ENCODE measurements around the gene AATK. TPM values are rescaled to one million over a fixed set of nuclear protein-coding genes. Genes with fewer than 3 reads are reported as not detected.

AATK gene
- total and polyA plus RNA-seq, 2 donors (not counting 3 experiments of a cell fraction or from before 2014, with no cell fraction given): 0.69 to 1.00 TPM

DNA sequence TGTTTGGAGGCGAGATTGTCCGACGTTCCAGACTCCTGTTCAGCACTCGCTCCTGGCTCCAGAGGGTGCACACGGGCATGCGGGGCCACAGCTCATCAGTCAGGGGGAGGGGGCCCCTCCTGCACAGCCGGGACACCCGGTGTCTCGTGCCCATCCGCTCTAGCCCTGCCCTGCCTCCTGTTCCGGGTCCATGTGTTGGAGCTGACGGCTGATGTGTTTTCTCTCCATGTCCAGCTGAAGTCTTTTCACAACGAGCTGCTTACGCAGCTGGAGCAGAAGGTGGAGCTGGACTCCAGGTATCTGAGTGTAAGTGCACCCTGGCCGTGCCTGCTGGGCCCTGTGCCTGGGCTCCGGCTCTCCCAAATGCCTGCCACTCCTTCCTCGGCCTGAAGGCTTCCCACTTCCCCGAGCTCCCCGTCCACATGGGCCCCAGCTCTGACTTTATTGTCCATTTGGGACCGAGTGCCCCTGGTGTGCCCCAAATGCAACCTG is 80.6 kb downstream of the AATK start:
- TF ChIP-seq, protein P1, sequence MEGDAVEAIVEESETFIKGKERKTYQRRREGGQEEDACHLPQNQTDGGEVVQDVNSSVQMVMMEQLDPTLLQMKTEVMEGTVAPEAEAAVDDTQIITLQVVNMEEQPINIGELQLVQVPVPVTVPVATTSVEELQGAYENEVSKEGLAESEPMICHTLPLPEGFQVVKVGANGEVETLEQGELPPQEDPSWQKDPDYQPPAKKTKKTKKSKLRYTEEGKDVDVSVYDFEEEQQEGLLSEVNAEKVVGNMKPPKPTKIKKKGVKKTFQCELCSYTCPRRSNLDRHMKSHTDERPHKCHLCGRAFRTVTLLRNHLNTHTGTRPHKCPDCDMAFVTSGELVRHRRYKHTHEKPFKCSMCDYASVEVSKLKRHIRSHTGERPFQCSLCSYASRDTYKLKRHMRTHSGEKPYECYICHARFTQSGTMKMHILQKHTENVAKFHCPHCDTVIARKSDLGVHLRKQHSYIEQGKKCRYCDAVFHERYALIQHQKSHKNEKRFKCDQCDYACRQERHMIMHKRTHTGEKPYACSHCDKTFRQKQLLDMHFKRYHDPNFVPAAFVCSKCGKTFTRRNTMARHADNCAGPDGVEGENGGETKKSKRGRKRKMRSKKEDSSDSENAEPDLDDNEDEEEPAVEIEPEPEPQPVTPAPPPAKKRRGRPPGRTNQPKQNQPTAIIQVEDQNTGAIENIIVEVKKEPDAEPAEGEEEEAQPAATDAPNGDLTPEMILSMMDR (IDR thresholded peaks at IDR 0.05; ENCODE audit: extremely low read depth in 1 of 2, insufficient read depth in 1 of 2, low read depth in 1 of 2, low read length in 2 of 2): no peak
- TF ChIP-seq GATA2 (IDR thresholded peaks at IDR 0.05; ENCODE audit: insufficient read depth, insufficient read length, low read depth, low read length) (no peak), POLR2AphosphoS5 (IDR thresholded peaks at IDR 0.05; ENCODE audit: insufficient read depth, low read depth, low read length) (no peak), POLR2A (IDR thresholded peaks at IDR 0.05; ENCODE audit: low read depth, low read length) (no peak), FOS (IDR thresholded peaks at IDR 0.05; ENCODE audit: borderline replicate concordance, insufficient read depth, low read length) (no peak), MAX (IDR thresholded peaks at IDR 0.05; ENCODE audit: insufficient read depth, insufficient read length) (no peak), MYC (IDR thresholded peaks at IDR 0.05; ENCODE audit: low read depth, low read length) (no peak), JUN (IDR thresholded peaks at IDR 0.05; ENCODE audit: borderline replicate concordance, insufficient read depth, insufficient read length, low read depth) (no peak), EZH2 (IDR thresholded peaks at IDR 0.05; ENCODE audit: borderline replicate concordance, low read depth, low read length, severe bottlenecking) (no peak)
- no TSS peak for BruUV-seq (replicated peaks)
- no peaks in the 10 kb centered on the region for H3K27me3 ChIP-seq (ENCODE audit: control insufficient read depth in 2 of 2, insufficient read depth in 2 of 2, low read length in 2 of 2)
- DNase-seq (ENCODE audit: low read depth, low spot score) (no peak), FAIRE-seq (no peak)
- no peak overlapping the region for H3K27ac ChIP-seq (ENCODE audit: insufficient read depth, low read depth, low read length)
- H3K9me1 ChIP-seq (replicated peaks; ENCODE audit: control insufficient read depth, extremely low read depth, insufficient read depth, low read length): no peaks in the 10 kb centered on the region
- no peaks in the 10 kb centered on the region for H3K9me3 ChIP-seq (replicated peaks; ENCODE audit: control insufficient read depth, insufficient read depth, low read length)
- no peaks in the 10 kb centered on the region for H3K36me3 ChIP-seq (ENCODE audit: control insufficient read depth in 2 of 2, extremely low read depth in 1 of 2, insufficient read depth in 2 of 2, low read length in 2 of 2)
- no peaks in the 10 kb centered on the region for H3K79me2 ChIP-seq (ENCODE audit: control insufficient read depth, insufficient read depth, low read length)
- dilution Hi-C loops (cut with MboI; ENCODE audit: extremely low pct_ligation_motif_present, low sequenced_read_pairs): no loop called here
- no peak overlapping the region for H3K4me3 ChIP-seq (replicated peaks in 1 of 3; ENCODE audit: insufficient read depth in 1 of 3, low read depth in 1 of 3, low read length in 3 of 3)
- no peak overlapping the region for H2AFZ ChIP-seq (ENCODE audit: low read depth, low read length)
- no peaks in the 10 kb centered on the region for H3K4me1 ChIP-seq (ENCODE audit: control insufficient read depth, extremely low read depth, insufficient read depth, low read length)
- ChIA-PET POLR2A (no interaction called here), CTCF (interaction anchor here (1.0 to 1.7 kb wide), 2 partner anchors 12 to 62 kb away, joined by 3 to 11 read pairs; no protein-coding TSS in a partner anchor)
- no peaks in the 10 kb centered on the region for H4K20me1 ChIP-seq (replicated peaks; ENCODE audit: control insufficient read depth, extremely low read depth, insufficient read depth, low read length)
- intact Hi-C loops (cut with micrococcal nuclease): no loop called here
- no peak overlapping the region for H3K9ac ChIP-seq (replicated peaks; ENCODE audit: extremely low read depth, insufficient read depth, low read length)
- no peak overlapping the region for H3K4me2 ChIP-seq (ENCODE audit: insufficient read depth, low read length)

All from endothelial cell of umbilical vein (primary cell).